IPS-20b (cell line): ENCODE data around the gene GASK1A.

Experiments used
- H3K27ac ChIP-seq: one replicate; pipeline ENCODE4 v1.5.1; 2013; ENCODE audit warnings: low read length
- H3K27me3 ChIP-seq: 2 replicates; pipeline ENCODE4 v1.6.1; 2013; ENCODE audit warnings: mild to moderate bottlenecking, low read length, inconsistent platforms; ENCODE audit not compliant: insufficient read depth
- H3K36me3 ChIP-seq: 2 replicates; pipeline ENCODE4 v1.6.1; 2013; ENCODE audit warnings: low read depth, mild to moderate bottlenecking, inconsistent platforms, low read length, moderate library complexity; ENCODE audit not compliant: insufficient read depth
- H3K4me1 ChIP-seq: 2 replicates; pipeline ENCODE4 v1.6.1; 2013; ENCODE audit warnings: mild to moderate bottlenecking, control low read depth, inconsistent platforms, low read length, moderate library complexity; ENCODE audit not compliant: insufficient read depth
- H3K4me3 ChIP-seq: 2 replicates; pipeline ENCODE4 v1.5.1; 2013; ENCODE audit warnings: mild to moderate bottlenecking, low read length, inconsistent platforms
- H3K9ac ChIP-seq: 2 replicates; pipeline ENCODE4 v1.6.1; 2013; ENCODE audit warnings: low read depth, mild to moderate bottlenecking, inconsistent platforms, low read length, moderate library complexity
- H3K9me3 ChIP-seq: 2 replicates; pipeline ENCODE4 v1.6.1; 2013; ENCODE audit warnings: mild to moderate bottlenecking, low read depth, low read length, inconsistent platforms; ENCODE audit not compliant: insufficient read depth

The GASK1A gene

GRCh38 chr3:43096761-43097160 lies 117.7 kb downstream of the GASK1A start:
- H3K4me1 ChIP-seq = no peaks in the 10 kb centered on the region
- no peak overlapping the region for H3K27ac ChIP-seq
- H3K9me3 ChIP-seq = no peaks in the 10 kb centered on the region

DNA sequence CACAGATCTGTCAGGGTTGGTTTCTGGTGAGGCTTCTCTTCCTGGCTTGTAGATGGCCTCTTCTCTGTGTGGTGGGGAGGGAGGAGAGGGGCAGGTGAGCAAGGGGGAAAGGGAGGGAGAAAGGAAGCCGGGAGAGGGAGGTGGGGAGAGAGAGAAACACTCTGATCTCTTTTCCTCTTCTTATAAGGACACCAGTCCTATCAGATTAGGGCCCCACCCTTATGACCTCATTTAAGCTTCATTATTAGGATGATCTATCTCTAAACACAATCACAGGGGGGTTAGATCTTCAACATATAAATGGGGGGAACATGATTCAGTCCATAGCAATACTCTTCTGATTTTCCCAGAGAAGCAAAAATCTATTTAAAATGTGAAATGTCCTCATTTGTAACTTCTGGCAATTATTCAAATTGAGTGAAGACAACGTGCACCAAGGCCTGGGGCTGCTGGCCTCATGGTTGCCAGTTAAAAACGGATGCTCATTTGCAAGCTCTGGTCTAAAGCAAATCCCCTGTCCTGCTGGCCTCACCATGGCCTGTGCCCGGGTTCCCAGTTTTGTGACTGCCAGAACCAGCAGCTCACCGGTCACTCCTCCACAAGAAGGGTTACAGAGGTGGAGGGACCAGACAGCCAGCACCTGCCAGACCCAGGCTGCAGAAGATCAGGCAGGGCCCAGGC lies 118.4 kb downstream of the GASK1A start:
- H3K9ac ChIP-seq = no peak overlapping the region
- H3K27ac ChIP-seq = no peak overlapping the region
- no peaks in the 10 kb centered on the region for H3K27me3 ChIP-seq
- H3K9me3 ChIP-seq = no peaks in the 10 kb centered on the region
- H3K36me3 ChIP-seq = no peaks in the 10 kb centered on the region
- no peak overlapping the region for H3K4me3 ChIP-seq
- no peaks in the 10 kb centered on the region for H3K4me1 ChIP-seq

More at GRCh38 chr3:43096761-43097160, 117.7 kb downstream of the GASK1A start:
- Histone ChIP-seq H3K4me3 (no peak overlapping the region), H3K27me3 (no peaks in the 10 kb centered on the region), H3K9ac (no peak overlapping the region), H3K36me3 (no peaks in the 10 kb centered on the region)

DNA sequence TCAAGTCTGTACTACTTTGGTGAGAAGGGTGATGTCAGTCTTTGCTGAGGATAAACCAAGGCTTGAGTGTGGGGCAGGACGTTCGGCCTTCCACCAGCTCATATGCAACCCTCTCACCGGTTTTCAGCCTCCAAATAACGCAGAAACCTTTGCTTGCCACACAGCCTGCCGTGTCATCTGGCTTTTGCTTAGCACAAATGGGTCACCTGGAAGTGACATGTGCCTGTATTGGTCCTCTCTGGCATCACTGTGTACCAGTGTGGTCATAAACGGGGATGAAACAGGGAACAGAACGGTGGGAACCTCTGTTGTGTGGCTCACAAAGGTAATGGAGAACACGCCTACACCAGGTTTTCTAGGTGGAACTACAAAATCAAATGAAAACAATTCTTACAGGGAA lies 119.7 kb downstream of the GASK1A start:
- no peak overlapping the region for H3K27ac ChIP-seq
- no peaks in the 10 kb centered on the region for H3K27me3 ChIP-seq
- no peaks in the 10 kb centered on the region for H3K36me3 ChIP-seq
- H3K4me1 ChIP-seq = no peaks in the 10 kb centered on the region
- H3K9ac ChIP-seq = no peak overlapping the region
- H3K9me3 ChIP-seq = no peaks in the 10 kb centered on the region
- no peak overlapping the region for H3K4me3 ChIP-seq

GRCh38 chr3:43102773-43103480 lies 123.8 kb downstream of the GASK1A start:
- Histone ChIP-seq H3K4me3 (no peak overlapping the region), H3K9ac (no peak overlapping the region), H3K36me3 (no peaks in the 10 kb centered on the region), H3K27ac (no peak overlapping the region), H3K9me3 (no peaks in the 10 kb centered on the region), H3K27me3 (peaks cover 24% of the 10 kb centered on the region), H3K4me1 (no peaks in the 10 kb centered on the region)

DNA sequence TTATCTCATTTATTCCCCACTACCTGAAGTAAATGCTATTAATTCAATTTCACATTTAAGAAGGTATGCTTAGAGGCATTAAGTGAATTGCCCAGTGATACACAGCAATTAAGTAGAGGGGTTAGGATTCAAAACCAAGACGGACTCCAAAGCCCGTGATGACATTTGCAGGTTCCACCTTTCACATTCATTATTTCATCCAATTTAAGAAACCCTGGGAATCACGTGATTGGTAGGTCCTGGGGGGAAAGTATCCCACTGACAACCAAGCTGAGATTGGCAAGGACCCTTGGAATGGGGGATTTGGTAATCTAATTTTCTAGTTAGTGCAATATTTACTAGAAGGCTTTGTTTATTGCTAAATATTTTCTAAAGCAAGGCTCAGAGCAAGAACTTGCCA lies 124.9 kb downstream of the GASK1A start:
- Histone ChIP-seq H3K4me1 (no peaks in the 10 kb centered on the region), H3K27ac (no peak overlapping the region), H3K27me3 (peaks cover 24% of the 10 kb centered on the region), H3K36me3 (no peaks in the 10 kb centered on the region), H3K9me3 (no peaks in the 10 kb centered on the region), H3K9ac (no peak overlapping the region), H3K4me3 (no peak overlapping the region)

DNA sequence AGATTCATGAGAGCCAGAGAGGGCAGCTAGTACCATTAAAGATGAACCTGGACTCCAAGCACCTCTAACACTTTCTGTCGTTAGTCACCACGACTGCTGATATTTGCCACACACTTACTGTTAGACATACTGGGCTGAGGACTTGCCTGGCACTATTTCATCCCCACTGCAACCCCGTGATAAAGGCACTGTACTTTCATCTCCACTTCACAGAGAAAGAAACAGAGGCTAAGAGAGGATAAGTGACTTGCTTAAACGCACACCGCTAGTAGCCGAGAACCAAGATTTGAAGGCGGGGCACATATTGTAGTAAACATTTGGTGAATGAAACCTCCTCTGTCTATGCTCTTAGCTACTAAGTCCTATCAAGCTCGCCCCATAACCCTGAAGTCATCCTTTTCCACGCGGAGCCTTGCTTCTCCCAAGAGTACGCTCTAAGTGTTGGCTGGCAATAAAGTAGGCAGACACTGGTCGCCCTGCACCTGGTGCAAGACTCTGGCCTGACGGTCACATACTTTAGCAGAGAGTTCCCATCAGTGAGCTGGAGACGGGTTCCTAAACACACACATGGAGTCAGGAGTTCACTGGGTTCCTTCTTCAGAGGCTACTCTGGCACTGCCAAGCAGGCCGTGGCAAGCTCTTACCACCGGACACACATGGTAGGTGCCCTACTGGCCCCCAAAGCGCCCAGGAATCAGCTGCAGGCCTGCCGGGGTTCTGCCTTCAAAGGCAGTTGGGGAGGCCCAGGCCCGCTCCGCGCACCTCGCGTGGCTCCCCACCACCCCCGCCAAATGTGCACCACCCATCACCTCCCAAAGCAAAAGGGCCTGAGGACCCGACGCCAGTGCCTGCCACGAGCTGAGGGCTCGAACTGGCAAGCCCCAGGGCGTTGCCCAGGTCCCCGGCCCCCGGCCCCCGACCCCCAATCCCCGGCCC lies 125.8 kb downstream of the GASK1A start:
- Histone ChIP-seq H3K9me3 (no peaks in the 10 kb centered on the region), H3K4me1 (no peaks in the 10 kb centered on the region), H3K9ac (no peak overlapping the region), H3K27me3 (peaks cover 24% of the 10 kb centered on the region), H3K4me3 (peak overlapping the region; percentile 60), H3K36me3 (no peaks in the 10 kb centered on the region), H3K27ac (no peak overlapping the region)

- Histone ChIP-seq H3K27ac (no peak within 1 kb of the TSS), H3K27me3 (peaks cover 24% of the 10 kb centered on the region), H3K9me3 (no peaks in the 10 kb centered on the region), H3K4me1 (no peaks in the 10 kb centered on the region), H3K4me3 (peak within 1 kb of the TSS; percentile 60), H3K36me3 (no peaks in the 10 kb centered on the region), H3K9ac (peak within 1 kb of the TSS; percentile 66; the same call in 1 of the 2 replicates)
Observed at GRCh38 chr3:43105596-43106292, 126.6 kb downstream of the GASK1A start, which contains the start of gene POMGNT2. TSS of gene POMGNT2 (minus strand) at chr3:43106079. CDS start at chr3:43081431, 24,648 bp downstream.

DNA sequence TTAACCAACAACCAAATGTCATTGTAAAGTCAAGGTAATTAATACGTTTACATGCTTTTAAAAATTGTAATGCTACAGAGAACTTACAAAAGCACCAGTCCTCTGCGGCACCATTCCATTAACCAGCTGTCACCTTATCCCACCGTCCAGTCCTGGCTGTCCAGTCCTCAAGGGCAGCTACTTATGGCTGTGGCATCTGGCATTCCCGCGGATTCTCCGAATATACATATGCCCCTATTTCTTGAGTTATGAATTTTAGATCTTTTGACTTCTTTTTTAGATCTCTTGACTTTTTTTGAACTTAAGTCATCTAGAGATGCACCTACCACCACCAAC lies 127.2 kb downstream of the GASK1A start:
- no peaks in the 10 kb centered on the region for H3K36me3 ChIP-seq
- H3K4me3 ChIP-seq = peak overlapping the region; percentile 60
- no peak overlapping the region for H3K27ac ChIP-seq
- H3K9me3 ChIP-seq = no peaks in the 10 kb centered on the region
- H3K4me1 ChIP-seq = no peaks in the 10 kb centered on the region
- no peak overlapping the region for H3K9ac ChIP-seq
- H3K27me3 ChIP-seq = peaks cover 24% of the 10 kb centered on the region
